HCT116 (cell line): ENCODE data around the gene LRCH1.

Experiments used
- EZH2phosphoT487 ChIP-seq: fragments of 200-600 bp; IDR thresholded peaks from 2 replicates; pipeline ENCODE4 v1.6.1; 2018; ENCODE audit warnings: antibody characterized with exemption, borderline replicate concordance
- FOSL1 ChIP-seq: IDR thresholded peaks from 2 replicates; pipeline ENCODE4 v1.6.1; 2012; ENCODE audit warnings: low read depth
- POLR2A ChIP-seq: IDR thresholded peaks from 2 replicates; pipeline ENCODE4 v1.7.0; 2011; ENCODE audit warnings: borderline replicate concordance; ENCODE audit not compliant: insufficient read depth, insufficient read length; ENCODE audit errors: extremely low read depth
- POLR2AphosphoS5 ChIP-seq: IDR thresholded peaks from 2 replicates; pipeline ENCODE4 v1.6.1; 2011; ENCODE audit warnings: mild to moderate bottlenecking, low read depth, low read length, moderate library complexity
- RAD21 ChIP-seq: IDR thresholded peaks from 2 replicates; pipeline ENCODE4 v1.6.1; 2012; ENCODE audit warnings: low read depth, mild to moderate bottlenecking
- SP1 ChIP-seq: IDR thresholded peaks from 2 replicates; pipeline ENCODE4 v1.6.1; 2012; ENCODE audit warnings: low read depth
- TCF7L2 ChIP-seq: IDR thresholded peaks from 2 replicates; pipeline ENCODE4 v1.7.0; 2011; ENCODE audit warnings: borderline replicate concordance, inconsistent platforms; ENCODE audit not compliant: insufficient read depth, insufficient read length; ENCODE audit errors: extremely low read depth
- YY1 ChIP-seq: IDR thresholded peaks from 2 replicates; pipeline ENCODE4 v1.6.1; 2011; ENCODE audit warnings: low read length, low read depth, moderate library complexity, mild to moderate bottlenecking; ENCODE audit not compliant: insufficient replicate concordance; ENCODE audit errors: extremely low read depth
- TF ChIP-seq, protein P1 (sequence below), 3 experiments: fragments of 200-600 bp in 1 of 3; sonication (generic) in 1 of 3; IDR thresholded peaks in 2 of 3; conservative IDR thresholded peaks in 1 of 3; 2 replicates each; pipeline ENCODE4 v1.5.1; 2012 to 2017; ENCODE audit warnings: low read depth in 2 of 3, low read length in 2 of 3, antibody characterized with exemption in 1 of 3, borderline replicate concordance in 1 of 3, control low read depth in 1 of 3, mild to moderate bottlenecking in 1 of 3, mixed read lengths in 1 of 3, mixed run types in 1 of 3, moderate library complexity in 1 of 3; ENCODE audit not compliant: insufficient read depth in 1 of 3
- TF ChIP-seq, protein P2 (sequence below): IDR thresholded peaks from 2 replicates; pipeline ENCODE4 v1.6.1; 2012; ENCODE audit warnings: low read depth
- TF ChIP-seq, protein P3 (sequence below): IDR thresholded peaks from 2 replicates; pipeline ENCODE4 v1.6.1; 2012
- TF ChIP-seq, protein P4 (sequence below): IDR thresholded peaks from 2 replicates; pipeline ENCODE4 v1.6.1; 2012

DNA sequence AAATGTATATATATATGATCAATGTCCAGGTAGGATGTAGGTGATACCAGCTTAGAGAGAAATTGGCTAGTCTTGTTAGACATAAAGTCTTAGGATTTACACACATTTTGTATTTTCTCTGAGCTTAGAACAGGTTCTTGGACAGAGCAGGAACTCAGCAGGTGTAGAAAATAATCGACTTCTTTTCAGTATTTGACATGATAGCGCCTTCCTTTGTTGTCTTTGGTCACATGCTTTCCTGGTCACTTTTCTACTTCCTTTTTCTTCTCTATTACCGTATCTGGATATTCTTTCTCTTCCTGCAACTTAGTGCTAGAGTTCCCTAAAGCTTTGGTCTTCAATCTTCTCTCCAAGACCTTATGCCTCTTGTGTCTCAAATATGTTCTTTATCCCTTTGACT is 107.4 kb downstream of the LRCH1 start:
- TF ChIP-seq POLR2A (no peak), RAD21 (no peak), TCF7L2 (no peak), FOSL1 (no peak), EZH2phosphoT487 (no peak), YY1 (no peak), SP1 (no peak), POLR2AphosphoS5 (no peak)
- TF ChIP-seq, protein P1, sequence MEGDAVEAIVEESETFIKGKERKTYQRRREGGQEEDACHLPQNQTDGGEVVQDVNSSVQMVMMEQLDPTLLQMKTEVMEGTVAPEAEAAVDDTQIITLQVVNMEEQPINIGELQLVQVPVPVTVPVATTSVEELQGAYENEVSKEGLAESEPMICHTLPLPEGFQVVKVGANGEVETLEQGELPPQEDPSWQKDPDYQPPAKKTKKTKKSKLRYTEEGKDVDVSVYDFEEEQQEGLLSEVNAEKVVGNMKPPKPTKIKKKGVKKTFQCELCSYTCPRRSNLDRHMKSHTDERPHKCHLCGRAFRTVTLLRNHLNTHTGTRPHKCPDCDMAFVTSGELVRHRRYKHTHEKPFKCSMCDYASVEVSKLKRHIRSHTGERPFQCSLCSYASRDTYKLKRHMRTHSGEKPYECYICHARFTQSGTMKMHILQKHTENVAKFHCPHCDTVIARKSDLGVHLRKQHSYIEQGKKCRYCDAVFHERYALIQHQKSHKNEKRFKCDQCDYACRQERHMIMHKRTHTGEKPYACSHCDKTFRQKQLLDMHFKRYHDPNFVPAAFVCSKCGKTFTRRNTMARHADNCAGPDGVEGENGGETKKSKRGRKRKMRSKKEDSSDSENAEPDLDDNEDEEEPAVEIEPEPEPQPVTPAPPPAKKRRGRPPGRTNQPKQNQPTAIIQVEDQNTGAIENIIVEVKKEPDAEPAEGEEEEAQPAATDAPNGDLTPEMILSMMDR (IDR thresholded peaks at IDR 0.05 in 2 of 3, conservative IDR thresholded peaks at IDR 0.05 in 1 of 3; ENCODE audit: borderline replicate concordance in 1 of 3, insufficient read depth in 1 of 3, low read depth in 2 of 3, low read length in 2 of 3), result no peak
- TF ChIP-seq, protein P2, sequence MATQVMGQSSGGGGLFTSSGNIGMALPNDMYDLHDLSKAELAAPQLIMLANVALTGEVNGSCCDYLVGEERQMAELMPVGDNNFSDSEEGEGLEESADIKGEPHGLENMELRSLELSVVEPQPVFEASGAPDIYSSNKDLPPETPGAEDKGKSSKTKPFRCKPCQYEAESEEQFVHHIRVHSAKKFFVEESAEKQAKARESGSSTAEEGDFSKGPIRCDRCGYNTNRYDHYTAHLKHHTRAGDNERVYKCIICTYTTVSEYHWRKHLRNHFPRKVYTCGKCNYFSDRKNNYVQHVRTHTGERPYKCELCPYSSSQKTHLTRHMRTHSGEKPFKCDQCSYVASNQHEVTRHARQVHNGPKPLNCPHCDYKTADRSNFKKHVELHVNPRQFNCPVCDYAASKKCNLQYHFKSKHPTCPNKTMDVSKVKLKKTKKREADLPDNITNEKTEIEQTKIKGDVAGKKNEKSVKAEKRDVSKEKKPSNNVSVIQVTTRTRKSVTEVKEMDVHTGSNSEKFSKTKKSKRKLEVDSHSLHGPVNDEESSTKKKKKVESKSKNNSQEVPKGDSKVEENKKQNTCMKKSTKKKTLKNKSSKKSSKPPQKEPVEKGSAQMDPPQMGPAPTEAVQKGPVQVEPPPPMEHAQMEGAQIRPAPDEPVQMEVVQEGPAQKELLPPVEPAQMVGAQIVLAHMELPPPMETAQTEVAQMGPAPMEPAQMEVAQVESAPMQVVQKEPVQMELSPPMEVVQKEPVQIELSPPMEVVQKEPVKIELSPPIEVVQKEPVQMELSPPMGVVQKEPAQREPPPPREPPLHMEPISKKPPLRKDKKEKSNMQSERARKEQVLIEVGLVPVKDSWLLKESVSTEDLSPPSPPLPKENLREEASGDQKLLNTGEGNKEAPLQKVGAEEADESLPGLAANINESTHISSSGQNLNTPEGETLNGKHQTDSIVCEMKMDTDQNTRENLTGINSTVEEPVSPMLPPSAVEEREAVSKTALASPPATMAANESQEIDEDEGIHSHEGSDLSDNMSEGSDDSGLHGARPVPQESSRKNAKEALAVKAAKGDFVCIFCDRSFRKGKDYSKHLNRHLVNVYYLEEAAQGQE, result no peak
- TF ChIP-seq, protein P3, sequence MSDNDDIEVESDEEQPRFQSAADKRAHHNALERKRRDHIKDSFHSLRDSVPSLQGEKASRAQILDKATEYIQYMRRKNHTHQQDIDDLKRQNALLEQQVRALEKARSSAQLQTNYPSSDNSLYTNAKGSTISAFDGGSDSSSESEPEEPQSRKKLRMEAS, result no peak
- TF ChIP-seq, protein P4, sequence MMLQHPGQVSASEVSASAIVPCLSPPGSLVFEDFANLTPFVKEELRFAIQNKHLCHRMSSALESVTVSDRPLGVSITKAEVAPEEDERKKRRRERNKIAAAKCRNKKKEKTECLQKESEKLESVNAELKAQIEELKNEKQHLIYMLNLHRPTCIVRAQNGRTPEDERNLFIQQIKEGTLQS, result no peak
